IMR-90 (cell line): Measurements from ENCODE around the gene FBXO41. TPM values are rescaled to one million over a fixed set of nuclear protein-coding genes. Genes with fewer than 3 reads are reported as not detected.

Experiments
- ATAC-seq: fragments of 200-7000 bp; cut with Tn5 transposase; 2 replicates; pipeline ENCODE4 v1.9.1; 2020; ENCODE audit warnings: low read depth, mild to moderate bottlenecking, moderate library complexity
- BruUV-seq: library from RNA; stranded (reverse); fragments of 400-500 nt; replicated peaks from 2 replicates; lab custom pipeline; 2021; lab: Mats Ljungman, UMichigan
- CTCF ChIA-PET: fragments of 300-600 bp; formaldehyde crosslinking; extraction: SDS; loops from one replicate; lab custom pipeline; 2021; ENCODE audit warnings: antibody characterized with exemption; lab: Yijun Ruan, JAX
- POLR2A ChIA-PET: fragments of 300-600 bp; sonication (Branson Sonifier 250); formaldehyde crosslinking; loops from one replicate; lab custom pipeline; 2022; ENCODE audit warnings: antibody characterized with exemption; ENCODE audit not compliant: unreplicated experiment; lab: Charles Lee
- DNase-seq: peaks from one replicate; pipeline ENCODE4 v3.0.0; 2013
- H2AFZ ChIP-seq: replicated peaks from 2 replicates; pipeline ENCODE3; 2013; ENCODE audit warnings: low read length, mild to moderate bottlenecking; ENCODE audit not compliant: poor library complexity
- H2AK5ac ChIP-seq: 2 replicates; pipeline ENCODE4 v1.6.1; 2013; ENCODE audit warnings: low read depth, low read length, inconsistent platforms
- H2AK9ac ChIP-seq: replicated peaks from 2 replicates; pipeline ENCODE3; 2013; ENCODE audit warnings: mild to moderate bottlenecking, low read depth, low read length, moderate library complexity; ENCODE audit not compliant: poor library complexity
- H2BK120ac ChIP-seq: 2 replicates; pipeline ENCODE4 v1.6.1; 2013; ENCODE audit warnings: low read depth, low read length, inconsistent platforms
- H2BK15ac ChIP-seq: 3 replicates; pipeline ENCODE4 v1.6.1; 2013; ENCODE audit warnings: low read depth, low read length, inconsistent platforms
- H2BK20ac ChIP-seq: 2 replicates; pipeline ENCODE4 v1.6.1; 2013; ENCODE audit warnings: low read depth, mild to moderate bottlenecking, inconsistent platforms, low read length, moderate library complexity
- H2BK5ac ChIP-seq: 2 replicates; pipeline ENCODE4 v1.6.1; 2013; ENCODE audit warnings: mild to moderate bottlenecking, low read depth, low read length, inconsistent platforms; ENCODE audit not compliant: poor library complexity, severe bottlenecking
- H3K14ac ChIP-seq: replicated peaks from 2 replicates; pipeline ENCODE4 v1.6.1; 2013; ENCODE audit warnings: low read depth, low read length, inconsistent platforms
- H3K18ac ChIP-seq: 2 replicates; pipeline ENCODE4 v1.6.1; 2013; ENCODE audit warnings: low read depth, low read length, control low read depth
- H3K23ac ChIP-seq: 2 replicates; pipeline ENCODE4 v1.6.1; 2013; ENCODE audit warnings: low read depth, low read length, inconsistent platforms
- H3K27ac ChIP-seq: 2 replicates; pipeline ENCODE4 v1.5.1; 2013; ENCODE audit warnings: mild to moderate bottlenecking, control low read depth, low read length; ENCODE audit not compliant: insufficient read depth
- H3K27me3 ChIP-seq: 2 replicates; pipeline ENCODE4 v1.6.1; 2013; ENCODE audit warnings: low read length; ENCODE audit not compliant: control insufficient read depth, insufficient read depth
- H3K36me3 ChIP-seq: 2 replicates; pipeline ENCODE4 v1.6.1; 2013; ENCODE audit warnings: low read length, mixed read lengths; ENCODE audit not compliant: control insufficient read depth, insufficient read depth
- H3K4ac ChIP-seq: 2 replicates; pipeline ENCODE4 v1.6.1; 2013; ENCODE audit warnings: low read depth, low read length, inconsistent platforms
- H3K4me1 ChIP-seq: 2 replicates; pipeline ENCODE4 v1.6.1; 2013; ENCODE audit warnings: low read length, mixed read lengths; ENCODE audit not compliant: control insufficient read depth, insufficient read depth
- H3K4me2 ChIP-seq: 2 replicates; pipeline ENCODE4 v1.6.1; 2013; ENCODE audit warnings: low read depth, mild to moderate bottlenecking, control low read depth, low read length, moderate library complexity
- H3K4me3 ChIP-seq: 2 replicates; pipeline ENCODE4 v1.5.1; 2013; ENCODE audit warnings: low read depth, mild to moderate bottlenecking, control low read depth, low read length, moderate library complexity; ENCODE audit not compliant: insufficient read depth
- H3K56ac ChIP-seq: 2 replicates; pipeline ENCODE4 v1.6.1; 2013; ENCODE audit warnings: low read length, inconsistent platforms; ENCODE audit not compliant: insufficient read depth; ENCODE audit errors: extremely low read depth
- H3K79me1 ChIP-seq, 2 experiments: 2 replicates each; pipeline ENCODE4 v1.6.1; 2013; ENCODE audit warnings: low read length in 2 of 2, inconsistent platforms in 1 of 2, low read depth in 1 of 2
- H3K9ac ChIP-seq: 2 replicates; pipeline ENCODE4 v1.6.1; 2013; ENCODE audit warnings: low read depth, low read length, control low read depth
- H3K9me1 ChIP-seq: 2 replicates; pipeline ENCODE4 v1.6.1; 2013; ENCODE audit warnings: low read length, inconsistent platforms; ENCODE audit not compliant: insufficient read depth
- H3K9me3 ChIP-seq: 2 replicates; pipeline ENCODE4 v1.6.1; 2013; ENCODE audit warnings: low read length; ENCODE audit not compliant: control insufficient read depth, insufficient read depth
- H4K20me1 ChIP-seq: 2 replicates; pipeline ENCODE4 v1.6.1; 2013; ENCODE audit warnings: low read length, inconsistent platforms; ENCODE audit not compliant: insufficient read depth
- H4K5ac ChIP-seq: 2 replicates; pipeline ENCODE4 v1.6.1; 2013; ENCODE audit warnings: mild to moderate bottlenecking, low read depth, low read length, control low read depth
- H4K8ac ChIP-seq, 2 experiments: 2 replicates each; pipeline ENCODE4 v1.6.1; 2013; ENCODE audit warnings: low read depth in 2 of 2, low read length in 2 of 2, control low read depth in 1 of 2, inconsistent platforms in 1 of 2
- H4K91ac ChIP-seq: 2 replicates; pipeline ENCODE4 v1.6.1; 2013; ENCODE audit warnings: low read depth, low read length, inconsistent platforms; ENCODE audit not compliant: insufficient read depth
- BHLHE40 ChIP-seq: fragments of 150-350 bp; IDR thresholded peaks from 2 replicates; pipeline ENCODE4 v1.6.1; 2016; ENCODE audit warnings: mild to moderate bottlenecking, low read depth, low read length
- CEBPB ChIP-seq: IDR thresholded peaks from 2 replicates; pipeline ENCODE4 v1.6.1; 2012; ENCODE audit warnings: low read depth, low read length, improper control_type of control experiment
- CHD1 ChIP-seq: IDR thresholded peaks from 2 replicates; pipeline ENCODE4 v1.6.1; 2012; ENCODE audit warnings: low read depth, low read length, improper control_type of control experiment
- ELK1 ChIP-seq: fragments of 150-350 bp; IDR thresholded peaks from 2 replicates; pipeline ENCODE4 v1.6.1; 2016; ENCODE audit warnings: low read depth, mild to moderate bottlenecking, low read length, moderate library complexity, borderline replicate concordance
- FOS ChIP-seq: fragments of 150-350 bp; IDR thresholded peaks from 2 replicates; pipeline ENCODE4 v1.6.1; 2016; ENCODE audit warnings: low read depth, low read length
- MAZ ChIP-seq: IDR thresholded peaks from 2 replicates; pipeline ENCODE4 v1.6.1; 2012; ENCODE audit warnings: low read depth, mild to moderate bottlenecking, low read length, improper control_type of control experiment, moderate library complexity, borderline replicate concordance
- MXI1 ChIP-seq: IDR thresholded peaks from 2 replicates; pipeline ENCODE4 v1.6.1; 2012; ENCODE audit warnings: low read depth, mild to moderate bottlenecking, low read length, moderate library complexity, borderline replicate concordance
- NFE2L2 ChIP-seq: fragments of 150-350 bp; IDR thresholded peaks from 2 replicates; pipeline ENCODE4 v1.6.1; 2016; ENCODE audit warnings: low read depth, mild to moderate bottlenecking, low read length
- POLR2A ChIP-seq: IDR thresholded peaks from 2 replicates; pipeline ENCODE4 v1.6.1; 2012; ENCODE audit warnings: mild to moderate bottlenecking, low read depth, low read length
- RAD21 ChIP-seq: IDR thresholded peaks from 2 replicates; pipeline ENCODE4 v1.6.1; 2012; ENCODE audit warnings: low read length, improper control_type of control experiment
- RCOR1 ChIP-seq: IDR thresholded peaks from 2 replicates; pipeline ENCODE4 v1.6.1; 2012; ENCODE audit warnings: mild to moderate bottlenecking, low read length, improper control_type of control experiment; ENCODE audit not compliant: insufficient replicate concordance
- RFX5 ChIP-seq: IDR thresholded peaks from 2 replicates; pipeline ENCODE4 v1.8.0; 2012; ENCODE audit warnings: low read depth, mild to moderate bottlenecking, low read length, moderate library complexity
- SMC3 ChIP-seq: fragments of 150-350 bp; IDR thresholded peaks from 2 replicates; pipeline ENCODE4 v1.6.1; 2016; ENCODE audit warnings: low read depth, mild to moderate bottlenecking, antibody characterized with exemption, low read length, moderate library complexity
- USF2 ChIP-seq: fragments of 150-350 bp; IDR thresholded peaks from 2 replicates; pipeline ENCODE4 v1.6.1; 2017; ENCODE audit warnings: mild to moderate bottlenecking, antibody characterized with exemption, low read length, low read depth
- WGBS, 2 experiments: methylation state at CpG; one replicate each; pipeline versions ENCODE4 v1.1.5 to v1.1.7; 2013; ENCODE audit warnings: missing lambda C conversion rate in 2 of 2; ENCODE audit not compliant: insufficient read length in 1 of 2; ENCODE audit errors: extremely low coverage in 2 of 2; 5-methylcytosine and 5-hydroxymethylcytosine counted together
- dilution Hi-C: fragments of 300-500 bp; cut with HindIII; formaldehyde crosslinking; loops from one replicate; pipeline ENCODE4 v1.14.3; 2018; ENCODE audit warnings: low sequenced_read_pairs; ENCODE audit not compliant: unreplicated experiment
- in situ Hi-C: fragments of 300-500 bp; cut with MboI; formaldehyde crosslinking; loops from 3 replicates; pipeline ENCODE4 v1.14.3; 2019; ENCODE audit warnings: low sequenced_read_pairs, inconsistent platforms, mixed read lengths
- intact Hi-C: fragments of 100-400 bp; cut with micrococcal nuclease; formaldehyde crosslinking; loops from 2 replicates; pipeline ENCODE4 v1.10.0; 2022
- polyA plus RNA-seq, 3 experiments: library from polyadenylated mRNA; depleted of rRNA; stranded (reverse); fragments of >200 nt; gene quantifications; 2 replicates each; pipeline ENCODE4 v1.2.3, GENCODE V29; 2012; ENCODE audit warnings: low replicate concordance in 1 of 3
- total RNA-seq: library from RNA; depleted of rRNA; stranded (reverse); fragments of >200 nt; gene quantifications from 2 replicates; pipeline ENCODE4 v1.2.3, GENCODE V29; 2012
- TF ChIP-seq, protein P1 (sequence below): conservative IDR thresholded peaks from 2 replicates; pipeline ENCODE4 v1.5.1; 2012; ENCODE audit warnings: mild to moderate bottlenecking, low read depth, low read length, improper control_type of control experiment

FBXO41 gene
- total and polyA plus RNA-seq, 2 of the 4 experiments (the other 2 are of a cell fraction), result 0.54 to 3.7 TPM

GRCh38 chr2:73205611-73206010 is 78.7 kb downstream of the FBXO41 start:
- Histone ChIP-seq H3K27ac (no peak overlapping the region), H4K5ac (no peak overlapping the region), H3K9me3 (no peaks in the 10 kb centered on the region), H2AK9ac (no peak overlapping the region), H3K56ac (no peak overlapping the region), H3K9me1 (no peaks in the 10 kb centered on the region), H3K27me3 (peaks cover 59% of the 10 kb centered on the region), H3K18ac (no peak overlapping the region), H3K4me1 (peaks cover 2% of the 10 kb centered on the region; the same call in 1 of the 2 replicates), H3K23ac (no peak overlapping the region), H2BK120ac (no peak overlapping the region), H3K79me1 (no peaks in the 10 kb centered on the region), H3K9ac (no peak overlapping the region), H3K4me3 (no peak overlapping the region), H2AFZ (no peak overlapping the region), H3K4ac (no peak overlapping the region), H2AK5ac (no peak overlapping the region), H3K36me3 (no peaks in the 10 kb centered on the region), H4K91ac (no peak overlapping the region), H4K8ac (no peak overlapping the region), H2BK20ac (no peak overlapping the region), H3K14ac (no peak overlapping the region), H2BK5ac (no peak overlapping the region), H2BK15ac (no peak overlapping the region), H3K4me2 (no peak overlapping the region), H4K20me1 (no peaks in the 10 kb centered on the region)
- DNase-seq (no peak), ATAC-seq (no peak)
- CTCF ChIA-PET, result no interaction called here
- POLR2A ChIA-PET, result no interaction called here
- TF ChIP-seq RCOR1, result no peak
- no peak for TF ChIP-seq NFE2L2
- TF ChIP-seq CEBPB, result no peak
- no peak for TF ChIP-seq POLR2A
- no peak for TF ChIP-seq SMC3
- no peak for TF ChIP-seq MAZ
- no peak for TF ChIP-seq RFX5
- TF ChIP-seq, protein P1, sequence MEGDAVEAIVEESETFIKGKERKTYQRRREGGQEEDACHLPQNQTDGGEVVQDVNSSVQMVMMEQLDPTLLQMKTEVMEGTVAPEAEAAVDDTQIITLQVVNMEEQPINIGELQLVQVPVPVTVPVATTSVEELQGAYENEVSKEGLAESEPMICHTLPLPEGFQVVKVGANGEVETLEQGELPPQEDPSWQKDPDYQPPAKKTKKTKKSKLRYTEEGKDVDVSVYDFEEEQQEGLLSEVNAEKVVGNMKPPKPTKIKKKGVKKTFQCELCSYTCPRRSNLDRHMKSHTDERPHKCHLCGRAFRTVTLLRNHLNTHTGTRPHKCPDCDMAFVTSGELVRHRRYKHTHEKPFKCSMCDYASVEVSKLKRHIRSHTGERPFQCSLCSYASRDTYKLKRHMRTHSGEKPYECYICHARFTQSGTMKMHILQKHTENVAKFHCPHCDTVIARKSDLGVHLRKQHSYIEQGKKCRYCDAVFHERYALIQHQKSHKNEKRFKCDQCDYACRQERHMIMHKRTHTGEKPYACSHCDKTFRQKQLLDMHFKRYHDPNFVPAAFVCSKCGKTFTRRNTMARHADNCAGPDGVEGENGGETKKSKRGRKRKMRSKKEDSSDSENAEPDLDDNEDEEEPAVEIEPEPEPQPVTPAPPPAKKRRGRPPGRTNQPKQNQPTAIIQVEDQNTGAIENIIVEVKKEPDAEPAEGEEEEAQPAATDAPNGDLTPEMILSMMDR, result no peak
- TF ChIP-seq CHD1, result no peak
- TF ChIP-seq BHLHE40, result no peak
- TF ChIP-seq USF2, result no peak
- no peak for TF ChIP-seq ELK1
- TF ChIP-seq RAD21, result no peak
- TF ChIP-seq FOS, result no peak
- TF ChIP-seq MXI1, result no peak
- intact Hi-C loops, result no loop called here
- no TSS peak for BruUV-seq
- in situ Hi-C loops, result no loop called here
- WGBS, 2 experiments, result no CpG with 5 or more reads among the region's 6 CpGs
- dilution Hi-C loops, result no loop called here
